ENCODE measurements around the gene TUBGCP2.

- TF ChIP-seq POLR2A (IDR thresholded peaks at IDR 0.05) (no peak), POLR2AphosphoS5 (IDR thresholded peaks at IDR 0.05) (no peak)
- TF ChIP-seq, protein P1, sequence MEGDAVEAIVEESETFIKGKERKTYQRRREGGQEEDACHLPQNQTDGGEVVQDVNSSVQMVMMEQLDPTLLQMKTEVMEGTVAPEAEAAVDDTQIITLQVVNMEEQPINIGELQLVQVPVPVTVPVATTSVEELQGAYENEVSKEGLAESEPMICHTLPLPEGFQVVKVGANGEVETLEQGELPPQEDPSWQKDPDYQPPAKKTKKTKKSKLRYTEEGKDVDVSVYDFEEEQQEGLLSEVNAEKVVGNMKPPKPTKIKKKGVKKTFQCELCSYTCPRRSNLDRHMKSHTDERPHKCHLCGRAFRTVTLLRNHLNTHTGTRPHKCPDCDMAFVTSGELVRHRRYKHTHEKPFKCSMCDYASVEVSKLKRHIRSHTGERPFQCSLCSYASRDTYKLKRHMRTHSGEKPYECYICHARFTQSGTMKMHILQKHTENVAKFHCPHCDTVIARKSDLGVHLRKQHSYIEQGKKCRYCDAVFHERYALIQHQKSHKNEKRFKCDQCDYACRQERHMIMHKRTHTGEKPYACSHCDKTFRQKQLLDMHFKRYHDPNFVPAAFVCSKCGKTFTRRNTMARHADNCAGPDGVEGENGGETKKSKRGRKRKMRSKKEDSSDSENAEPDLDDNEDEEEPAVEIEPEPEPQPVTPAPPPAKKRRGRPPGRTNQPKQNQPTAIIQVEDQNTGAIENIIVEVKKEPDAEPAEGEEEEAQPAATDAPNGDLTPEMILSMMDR (IDR thresholded peaks at IDR 0.05): no peak
Measured at GRCh38 chr10:133230044-133230361, 78.7 kb downstream of the TUBGCP2 start, which contains the start of gene UTF1.
